HG02678 (cell line): ENCODE results near the gene PRKAR1A.
A peak's percentile ranks its signal among the peaks of the same experiment; 100 is the strongest.
"Not testable (repeated sequence)": the region's sequence is repeated elsewhere in the genome, so short reads cannot be mapped to it uniquely, and the experiment has no call there.

Experiments used
- ATAC-seq: cut with Tn5 transposase; IDR thresholded peaks from one replicate; pipeline ENCODE4 v1.9.1; 2021; ENCODE audit warnings: mild to moderate bottlenecking, moderate library complexity; ENCODE audit not compliant: unreplicated experiment

PRKAR1A gene

DNA sequence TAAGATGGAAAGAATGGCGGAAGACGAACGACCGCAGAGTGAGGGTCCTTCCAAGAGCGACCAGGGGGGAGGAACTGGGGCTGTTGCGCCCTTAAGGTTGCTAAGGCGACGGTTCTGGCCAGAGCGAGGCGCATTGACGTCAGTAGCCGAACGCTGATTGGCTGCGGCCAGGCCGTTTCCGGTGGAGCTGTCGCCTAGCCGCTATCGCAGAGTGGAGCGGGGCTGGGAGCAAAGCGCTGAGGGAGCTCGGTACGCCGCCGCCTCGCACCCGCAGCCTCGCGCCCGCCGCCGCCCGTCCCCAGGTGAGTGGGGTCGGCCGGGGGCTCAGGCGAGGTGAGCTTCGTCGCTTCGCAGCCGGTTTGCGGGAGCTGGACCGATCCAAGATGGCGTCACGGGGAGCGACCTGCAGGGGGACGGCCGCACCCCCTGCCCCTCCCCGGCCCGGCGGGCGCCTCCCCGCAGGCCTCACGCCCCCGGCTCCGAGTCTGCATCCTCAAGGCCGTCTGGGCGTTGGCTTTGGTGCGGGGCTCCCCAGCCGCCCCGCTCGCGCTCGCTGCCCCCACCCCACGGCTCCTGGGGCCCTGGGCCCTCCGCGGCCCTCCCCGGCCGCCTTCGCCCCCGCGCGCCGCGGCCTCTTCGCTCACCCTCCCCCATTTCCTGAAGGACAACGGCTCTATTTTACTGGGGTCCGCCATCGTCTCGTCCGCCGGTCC is at the start of gene PRKAR1A:
TSS of gene PRKAR1A (plus strand) at position 184 of the 713 bp plus-strand sequence. CDS start 2,970 bp downstream, outside the sequence.
- peak; percentile 90 for ATAC-seq

DNA sequence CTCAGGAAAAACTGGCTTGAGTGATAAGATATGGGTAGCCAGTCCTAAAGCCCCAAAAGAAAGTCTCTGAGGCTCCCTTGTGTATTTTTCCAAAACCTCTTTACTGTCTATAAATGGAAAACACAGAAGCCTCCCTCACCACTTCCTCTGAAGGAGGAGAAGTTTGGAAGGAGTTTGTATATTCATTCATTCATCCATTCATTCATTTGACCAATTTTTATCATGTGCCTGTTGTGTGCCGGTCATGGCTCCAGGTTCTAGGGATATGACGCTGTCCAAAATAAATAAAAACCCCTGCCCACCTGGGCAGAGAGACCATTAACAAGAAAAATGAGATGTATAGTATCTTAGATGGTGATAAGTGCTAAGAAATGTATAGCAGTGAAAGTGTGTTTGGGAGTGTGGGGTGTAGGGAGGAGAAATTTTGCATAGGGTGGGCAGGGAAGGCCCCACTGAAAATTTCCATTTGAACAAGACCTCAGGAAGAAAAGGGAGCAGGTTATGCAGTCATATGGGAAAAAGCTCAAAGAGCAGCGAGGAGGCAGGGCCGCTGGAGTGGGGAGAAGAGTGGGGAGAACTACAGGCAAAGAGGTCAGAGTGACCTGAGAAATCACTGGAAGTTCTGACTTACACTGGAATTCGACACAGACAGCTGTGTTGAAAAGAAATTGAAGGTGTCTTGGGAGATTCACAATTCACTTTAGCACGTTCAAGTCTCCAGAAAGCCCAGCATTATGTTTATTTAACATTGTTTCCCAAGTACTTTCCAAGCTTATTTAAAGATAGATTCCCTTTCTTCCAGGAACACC is 48.8 kb upstream of the PRKAR1A start:
- no peak for ATAC-seq

DNA sequence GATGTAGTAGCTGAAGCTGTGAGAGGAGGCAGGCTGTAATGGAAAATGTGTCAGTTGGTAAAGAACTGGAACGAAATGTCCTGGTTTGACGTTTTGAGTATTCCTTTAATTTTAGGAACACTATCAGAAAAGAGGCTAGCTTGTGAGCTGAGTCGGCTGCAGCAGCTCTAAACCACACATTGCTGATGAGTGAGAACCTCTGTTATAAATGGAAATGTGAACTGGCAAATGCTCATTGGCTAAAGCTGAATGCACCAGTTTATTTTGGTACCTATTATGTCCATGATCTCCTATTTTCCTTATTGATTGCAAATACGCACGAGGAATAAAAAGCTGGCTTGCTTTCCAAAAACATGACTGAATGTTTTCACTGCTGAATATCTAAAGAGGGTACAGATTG is 43.9 kb upstream of the PRKAR1A start:
- no peak for ATAC-seq

DNA sequence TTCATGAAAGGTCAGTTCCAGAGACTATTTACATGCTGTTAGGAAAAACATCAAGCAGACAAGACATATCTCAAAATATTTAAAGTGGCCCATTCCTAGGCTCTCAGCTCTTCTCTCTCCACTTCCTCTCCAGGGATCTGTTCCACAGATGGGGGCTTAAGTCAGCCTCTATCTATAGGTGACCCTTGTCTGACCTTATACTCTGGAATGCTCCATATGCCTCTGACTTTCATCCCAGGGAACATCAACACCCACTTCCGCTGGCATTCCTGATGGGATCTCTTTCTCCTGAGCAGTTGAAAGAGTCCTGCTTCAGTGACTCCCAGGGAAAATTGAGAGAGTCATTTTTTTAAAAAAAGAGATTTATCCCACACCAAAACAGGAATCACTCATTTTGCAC is 43.4 kb upstream of the PRKAR1A start:
- ATAC-seq, result no peak

DNA sequence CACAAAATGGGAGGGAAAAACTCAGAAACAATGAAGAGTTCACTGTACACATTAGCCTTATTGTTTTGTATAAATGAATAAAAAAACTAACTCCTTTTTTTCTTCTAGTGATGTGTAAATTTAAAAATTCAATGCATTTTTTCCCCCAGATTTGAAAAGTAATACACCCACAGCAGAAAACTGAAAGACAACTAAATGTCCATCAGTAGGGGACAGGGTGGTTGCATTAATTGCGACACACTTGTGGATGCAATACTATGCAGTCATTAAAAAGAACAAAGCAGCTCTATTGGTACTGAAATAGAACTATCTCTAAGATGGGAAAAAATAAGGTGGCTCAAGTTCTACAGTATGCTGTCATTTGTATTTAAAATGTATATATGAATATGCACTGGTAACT is 41.3 kb upstream of the PRKAR1A start:
- no peak for ATAC-seq

DNA sequence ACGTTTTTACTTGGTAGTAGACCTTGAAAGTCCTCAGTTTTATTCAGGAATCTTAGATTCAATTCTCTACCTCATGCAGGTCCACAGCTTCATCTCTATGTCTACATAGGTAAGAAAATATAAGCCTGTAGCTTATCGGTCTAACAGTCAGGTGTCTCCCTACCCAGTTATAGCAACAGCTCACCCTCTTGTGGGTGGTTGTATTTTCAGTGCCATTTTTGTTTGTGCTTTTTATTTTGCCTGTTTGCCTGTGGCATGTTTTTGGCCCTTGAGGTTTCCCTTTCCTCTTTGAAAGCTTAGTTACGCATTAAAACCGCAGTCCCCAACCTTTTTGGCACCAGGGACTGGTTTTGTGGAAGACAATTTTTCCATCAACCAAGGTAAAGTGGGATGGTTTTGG is 31.3 kb upstream of the PRKAR1A start:
- ATAC-seq, result no peak

DNA sequence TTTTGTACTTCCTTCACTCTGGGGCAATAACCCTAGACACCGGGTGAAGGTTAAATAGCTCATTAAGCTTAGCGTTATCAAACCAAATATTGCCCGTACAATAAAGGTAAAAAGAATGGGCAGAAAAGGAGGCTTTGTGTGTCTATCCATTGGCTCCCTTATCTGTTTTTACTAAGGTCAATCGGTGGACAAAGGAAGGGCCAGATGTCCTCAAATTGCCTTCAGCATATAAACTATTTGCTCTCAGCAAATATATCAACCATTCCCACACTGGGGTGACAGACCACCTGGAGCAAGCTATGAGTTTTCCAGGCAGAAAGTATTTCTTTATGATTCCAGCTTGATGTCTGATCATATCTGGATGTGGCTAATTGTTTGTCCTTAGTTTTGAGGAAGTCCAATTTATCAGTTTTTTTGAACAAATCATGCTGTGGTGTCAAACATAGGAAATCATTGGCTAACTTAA is 29.6 kb upstream of the PRKAR1A start:
- no peak for ATAC-seq

DNA sequence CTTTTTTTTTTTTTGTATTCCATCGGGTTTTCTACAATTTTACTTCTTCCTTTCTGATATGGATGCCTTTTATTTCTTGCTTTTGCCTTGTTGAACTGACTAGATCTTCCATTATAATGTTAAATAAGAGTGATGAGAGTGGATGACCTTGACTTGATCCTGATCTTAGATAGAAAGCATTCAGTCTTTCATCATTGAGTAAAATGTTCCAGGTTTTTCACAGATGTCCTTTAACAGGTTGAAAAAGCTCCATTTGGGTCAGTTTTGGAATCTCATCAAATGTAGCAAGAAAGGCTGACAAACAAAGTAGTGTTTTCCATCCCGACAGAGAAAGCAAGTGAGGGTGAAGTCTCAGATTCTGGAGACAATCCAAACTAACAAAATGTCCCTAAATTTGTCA is 27.8 kb upstream of the PRKAR1A start:
- no peak for ATAC-seq

DNA sequence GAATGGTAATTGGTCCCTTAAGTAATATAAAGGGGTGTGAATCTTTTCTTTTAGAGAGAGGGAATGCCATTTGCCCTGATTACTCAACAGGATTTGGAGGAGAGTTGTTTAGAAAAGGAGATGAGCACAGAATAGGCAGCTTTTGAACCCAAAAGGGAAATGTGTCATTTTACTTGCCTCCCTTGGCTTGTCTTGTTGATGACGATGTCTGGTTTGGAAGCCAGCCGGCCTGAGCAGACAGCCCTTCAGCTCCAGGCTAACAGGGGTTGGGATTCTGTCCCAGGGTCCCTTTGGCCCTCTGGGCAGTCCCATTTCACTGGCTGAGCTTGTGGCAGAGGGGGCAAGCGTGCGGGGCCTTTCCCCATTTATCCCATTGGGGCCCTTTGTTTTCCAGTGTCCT is 22.3 kb upstream of the PRKAR1A start:
- no peak for ATAC-seq

DNA sequence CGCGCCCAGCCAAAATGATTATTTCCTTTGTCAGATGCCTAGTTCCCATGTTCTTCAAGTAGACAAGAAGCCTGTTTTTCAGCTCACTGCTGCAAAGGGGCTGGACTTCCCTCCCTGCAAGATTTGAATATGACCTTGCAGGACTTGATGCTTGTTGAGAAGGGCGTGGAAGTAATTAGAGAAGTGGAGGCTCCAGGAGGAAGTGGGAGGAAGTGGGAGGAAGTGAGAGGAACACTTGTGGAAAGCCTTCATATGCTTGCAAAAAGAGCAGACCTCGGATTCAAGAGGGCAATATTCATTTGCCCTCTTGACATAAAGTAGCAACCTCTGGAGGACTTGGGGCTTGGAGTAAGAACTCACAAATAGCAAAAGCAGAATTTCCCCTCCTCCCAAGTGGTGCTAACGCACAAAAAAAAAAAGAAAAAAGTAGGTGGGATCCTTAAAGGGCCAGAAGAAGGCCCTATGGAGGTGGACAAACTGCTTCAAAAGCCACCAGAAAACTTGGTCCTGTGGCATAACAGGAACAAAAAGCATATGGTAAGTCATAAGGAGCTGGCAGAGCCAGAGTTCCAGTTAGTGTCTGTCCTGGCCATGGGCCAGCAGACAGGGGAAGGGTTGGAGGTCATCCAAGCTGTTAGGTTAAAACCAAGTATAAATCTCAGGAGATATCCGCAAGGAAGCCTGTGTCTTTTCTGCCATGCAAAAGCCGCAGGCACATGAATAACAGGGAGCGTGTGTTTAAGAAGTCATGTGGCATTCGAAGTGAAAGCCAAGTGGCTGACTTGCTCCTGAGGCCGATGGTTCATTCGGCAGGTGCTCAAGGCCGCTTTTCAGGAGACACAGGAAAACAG is 20.6 kb upstream of the PRKAR1A start:
- ATAC-seq, result no peak

DNA sequence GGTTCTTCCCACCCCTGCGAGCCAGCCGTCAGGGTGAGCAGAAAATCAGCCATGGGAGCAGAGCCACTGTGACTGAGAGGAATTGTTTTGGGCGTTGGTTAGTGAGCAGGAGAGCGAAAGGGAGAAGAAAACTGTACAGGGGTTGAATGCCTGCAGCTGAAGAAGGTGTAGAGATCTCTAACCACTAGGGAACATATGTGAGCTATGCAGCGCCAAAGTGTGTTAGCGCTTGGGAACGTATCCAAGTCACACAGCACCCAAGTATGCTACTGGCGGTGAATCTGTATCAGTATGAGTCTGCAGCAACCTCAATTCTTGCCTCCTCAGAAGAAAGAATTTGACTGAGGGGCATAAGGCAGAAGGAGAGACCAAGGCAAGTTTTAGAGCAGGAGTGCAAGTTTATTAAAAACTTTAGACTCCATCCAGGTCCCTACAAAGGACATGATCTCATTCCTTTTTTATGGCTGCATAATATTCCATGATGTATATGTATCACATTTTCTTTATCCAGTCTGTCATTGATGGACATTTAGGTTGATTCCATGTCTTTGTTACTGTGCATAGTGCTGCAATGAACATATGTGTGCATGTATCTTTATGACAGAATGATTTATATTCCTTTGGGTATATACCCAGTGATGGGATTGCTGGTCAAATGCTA is 19.7 kb upstream of the PRKAR1A start:
- ATAC-seq, result not testable (repeated sequence)

DNA sequence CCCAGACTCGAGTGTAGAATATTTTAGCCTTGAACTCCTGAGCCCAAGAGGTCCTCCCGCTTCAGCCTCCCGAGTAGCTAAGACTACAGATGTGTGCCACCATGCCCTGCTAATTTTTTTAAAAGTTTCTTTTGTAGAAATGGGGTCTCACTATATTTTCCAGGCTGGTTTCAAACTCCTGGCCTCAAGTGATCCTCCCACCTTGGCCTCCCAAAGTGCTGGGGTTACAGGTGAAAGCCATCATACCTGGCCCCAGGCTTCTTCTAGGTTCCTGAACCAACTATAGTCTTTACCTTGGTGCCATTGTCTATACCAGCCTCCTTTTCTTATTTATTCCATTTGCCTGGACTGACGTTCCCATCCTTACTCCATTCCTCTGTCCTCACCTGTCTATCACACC is 17.1 kb upstream of the PRKAR1A start:
- ATAC-seq, result no peak

DNA sequence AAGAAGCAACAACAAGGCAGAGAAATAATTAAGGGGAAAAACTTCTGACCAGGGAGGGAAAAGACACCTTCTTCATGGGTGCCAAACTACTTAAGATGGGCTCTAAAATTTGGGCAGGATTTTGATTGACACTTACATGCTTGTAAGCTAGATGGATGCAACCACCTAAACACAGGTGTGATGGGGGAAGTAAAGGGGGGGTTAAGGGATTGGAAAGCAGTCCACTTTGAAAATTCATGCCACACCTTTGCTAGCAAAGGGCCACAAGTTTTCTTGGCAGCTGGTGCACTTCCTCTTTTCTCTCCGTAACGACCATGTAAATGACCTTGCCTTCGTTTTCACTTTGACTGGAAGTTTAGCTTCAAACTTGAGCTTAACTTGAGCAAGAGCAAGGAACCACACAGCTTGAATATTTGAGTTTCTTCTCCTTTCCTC is 14.3 kb upstream of the PRKAR1A start:
- ATAC-seq, result peak; percentile 96

DNA sequence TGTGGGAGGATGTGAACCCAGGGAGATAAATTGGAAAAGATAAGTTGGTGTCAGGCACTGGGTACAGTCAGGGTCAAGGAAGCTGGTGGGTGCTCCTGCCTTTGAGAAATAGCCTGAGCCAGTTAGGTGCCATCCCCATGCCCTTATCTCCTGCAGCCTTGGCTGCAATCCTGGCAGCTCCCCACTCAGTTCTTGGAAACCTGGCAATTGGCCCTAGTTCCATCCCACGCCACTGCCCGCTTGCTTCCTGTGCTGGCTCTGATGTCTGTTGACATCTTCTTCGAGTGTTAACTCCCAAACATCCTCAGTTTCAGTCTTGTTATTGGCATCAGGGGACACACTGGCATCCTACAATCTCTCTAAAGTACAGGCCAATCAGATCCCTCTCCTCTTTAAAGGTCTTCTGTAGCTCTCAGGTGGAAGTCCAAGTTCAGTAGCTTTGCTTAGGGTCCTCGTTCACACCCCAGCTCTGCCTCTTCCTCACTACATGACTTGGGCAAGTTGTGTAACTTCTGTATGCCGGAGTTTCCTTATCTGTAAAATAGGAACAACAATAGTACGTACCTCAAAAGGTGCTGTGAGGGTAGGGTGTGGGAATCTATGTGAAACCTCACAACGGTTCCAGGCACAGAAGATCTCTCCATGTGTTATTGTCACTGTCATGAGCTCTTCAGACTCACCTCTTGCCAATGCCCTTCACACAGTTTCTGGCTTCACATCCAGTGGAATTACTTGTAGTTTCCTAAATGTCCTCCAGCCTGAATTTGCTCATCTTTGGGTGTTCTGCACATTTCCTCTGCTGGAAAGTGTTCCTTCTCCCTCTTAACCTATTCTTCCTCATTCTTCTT is 13.5 kb upstream of the PRKAR1A start:
- ATAC-seq, result peak; percentile 26

DNA sequence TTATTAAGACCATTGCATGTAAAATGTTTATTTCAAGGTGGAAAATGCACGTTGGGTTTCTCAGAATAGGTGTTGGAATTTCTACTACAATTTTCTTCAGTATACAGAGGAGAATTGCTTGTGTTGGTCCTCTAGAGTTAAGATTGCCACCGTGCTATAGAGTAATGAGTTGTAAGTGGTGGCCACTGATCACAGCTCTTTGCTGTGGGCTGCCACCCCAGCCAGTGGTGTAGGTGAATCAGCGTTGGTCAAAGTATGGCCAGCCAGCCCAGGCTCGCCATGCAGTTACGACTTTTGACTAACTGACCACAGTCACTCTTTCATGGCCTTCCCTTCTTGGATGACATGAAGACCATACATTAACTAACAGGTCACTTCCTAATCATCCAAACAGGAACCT is 12.6 kb upstream of the PRKAR1A start:
- ATAC-seq, result no peak

DNA sequence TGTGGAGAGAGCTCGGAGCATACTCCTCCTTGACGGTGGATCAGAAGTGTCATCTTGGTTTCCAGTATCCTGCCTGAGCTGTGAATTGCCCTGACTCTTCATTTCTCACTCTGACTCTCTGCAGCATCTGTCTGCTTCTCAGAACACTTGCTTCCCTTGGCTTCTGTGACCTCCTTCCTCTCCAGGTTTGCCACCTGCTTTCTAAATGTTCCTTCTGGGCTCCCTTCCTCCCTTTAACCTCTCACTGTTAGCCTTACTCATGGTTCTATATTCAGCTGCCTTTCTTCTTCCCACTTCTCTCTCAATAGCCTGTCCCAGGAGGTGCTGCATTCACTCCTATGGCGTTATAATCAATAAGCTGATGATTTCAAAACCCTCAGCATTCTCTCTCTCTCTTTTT is 11.2 kb upstream of the PRKAR1A start:
- ATAC-seq, result no peak

DNA sequence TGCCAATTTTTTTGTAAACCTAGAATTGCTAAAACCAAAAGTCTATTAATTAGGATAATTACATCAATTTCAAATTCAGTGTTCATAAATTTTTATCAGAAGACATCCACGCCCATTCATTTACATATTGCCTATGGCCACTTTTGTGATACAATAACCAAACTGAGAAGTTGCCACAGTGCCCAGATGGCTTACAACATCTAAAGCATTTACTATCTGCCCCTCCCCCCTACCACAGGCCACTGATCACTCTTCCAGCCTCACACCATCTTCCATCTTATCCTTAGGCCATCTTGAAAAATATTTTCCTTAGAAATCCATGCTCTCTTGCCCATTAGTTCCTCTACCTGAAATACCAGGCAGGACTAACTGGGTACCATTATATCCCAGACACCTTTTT is 6.3 kb upstream of the PRKAR1A start:
- no peak for ATAC-seq

DNA sequence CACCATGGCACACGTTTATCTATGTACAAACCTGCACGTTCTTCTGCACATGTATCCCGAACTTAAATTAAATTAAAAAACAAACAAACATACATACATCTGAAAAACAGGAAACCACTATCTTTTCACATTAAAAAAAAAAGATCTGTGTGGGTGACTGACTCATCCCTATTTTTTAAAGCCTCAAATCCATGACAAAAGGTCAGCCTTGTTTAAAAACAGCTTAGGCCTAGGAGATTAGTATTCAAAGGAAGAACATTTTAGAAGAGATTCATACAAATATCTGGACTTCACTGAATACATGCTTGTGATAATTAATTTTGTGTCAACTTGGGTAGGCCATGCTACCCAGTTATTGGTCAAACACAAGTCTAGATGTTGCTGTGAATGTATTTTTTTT is 4.7 kb upstream of the PRKAR1A start:
- no peak for ATAC-seq

DNA sequence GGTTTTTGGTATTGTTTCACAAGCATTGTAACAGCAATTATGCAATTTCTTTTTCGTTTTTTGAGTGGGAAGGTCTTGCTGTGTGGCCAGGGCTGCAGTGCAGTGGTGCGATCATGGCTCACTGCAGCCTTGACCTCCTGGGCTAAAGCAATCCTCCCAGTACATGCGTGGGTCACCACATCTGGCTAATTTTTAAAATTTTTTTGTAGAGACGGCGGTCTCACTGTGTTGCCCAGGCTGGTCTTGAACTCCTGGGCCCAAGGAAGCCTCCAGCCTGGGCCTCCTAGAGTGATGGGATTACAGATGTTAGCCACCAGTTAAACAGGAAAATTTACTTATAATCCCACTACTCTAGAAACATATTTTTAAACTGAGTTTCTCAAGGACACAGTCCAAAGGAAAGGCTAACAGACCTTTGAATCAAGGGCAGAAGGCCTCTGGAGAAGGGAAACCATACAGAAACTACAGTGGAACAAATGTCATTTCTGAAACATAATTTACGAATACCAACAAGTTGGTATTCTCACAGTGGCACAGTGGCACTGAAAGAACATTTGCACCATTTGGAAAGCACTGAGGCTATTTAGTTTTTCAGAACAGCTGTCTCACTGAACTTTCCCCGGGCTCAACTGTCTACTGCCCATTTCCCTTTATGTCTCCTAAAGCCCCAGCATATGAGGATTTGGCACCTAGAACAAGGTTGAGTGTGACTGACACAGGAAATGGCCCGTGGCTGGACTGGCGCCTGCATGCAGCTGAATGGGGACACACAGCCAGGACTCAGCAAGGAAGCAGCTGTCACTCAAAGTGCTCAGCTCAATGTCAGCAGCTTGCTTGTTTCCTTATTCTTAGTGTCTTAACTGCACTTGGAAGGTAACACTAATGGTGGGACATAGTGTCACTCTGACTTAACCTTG is 2.8 kb upstream of the PRKAR1A start:
- no peak for ATAC-seq
